Coronary artery (tissue), 2 donors: ENCODE results near the gene ACRBP.
A peak's percentile ranks its signal among the peaks of the same experiment; 100 is the strongest.

Experiments used
- DNase-seq: peaks from one replicate; pipeline ENCODE4 v3.0.0-alpha.2; 2017; ENCODE audit warnings: low spot score
- H3K27ac ChIP-seq, 2 donors: fragments of 200-600 bp; sonication (generic); one replicate each; pipeline ENCODE4 v1.5.1; 2016 to 2019
- H3K4me3 ChIP-seq: fragments of 200-600 bp; sonication (generic); 2 replicates; pipeline ENCODE4 v1.5.1; 2016; ENCODE audit warnings: mild to moderate bottlenecking, moderate library complexity
- TF ChIP-seq, protein P1 (sequence below): fragments of 200-600 bp; sonication (generic); IDR thresholded peaks from one replicate; pipeline ENCODE4 v1.5.1; 2019; ENCODE audit warnings: antibody characterized with exemption

The ACRBP gene

DNA sequence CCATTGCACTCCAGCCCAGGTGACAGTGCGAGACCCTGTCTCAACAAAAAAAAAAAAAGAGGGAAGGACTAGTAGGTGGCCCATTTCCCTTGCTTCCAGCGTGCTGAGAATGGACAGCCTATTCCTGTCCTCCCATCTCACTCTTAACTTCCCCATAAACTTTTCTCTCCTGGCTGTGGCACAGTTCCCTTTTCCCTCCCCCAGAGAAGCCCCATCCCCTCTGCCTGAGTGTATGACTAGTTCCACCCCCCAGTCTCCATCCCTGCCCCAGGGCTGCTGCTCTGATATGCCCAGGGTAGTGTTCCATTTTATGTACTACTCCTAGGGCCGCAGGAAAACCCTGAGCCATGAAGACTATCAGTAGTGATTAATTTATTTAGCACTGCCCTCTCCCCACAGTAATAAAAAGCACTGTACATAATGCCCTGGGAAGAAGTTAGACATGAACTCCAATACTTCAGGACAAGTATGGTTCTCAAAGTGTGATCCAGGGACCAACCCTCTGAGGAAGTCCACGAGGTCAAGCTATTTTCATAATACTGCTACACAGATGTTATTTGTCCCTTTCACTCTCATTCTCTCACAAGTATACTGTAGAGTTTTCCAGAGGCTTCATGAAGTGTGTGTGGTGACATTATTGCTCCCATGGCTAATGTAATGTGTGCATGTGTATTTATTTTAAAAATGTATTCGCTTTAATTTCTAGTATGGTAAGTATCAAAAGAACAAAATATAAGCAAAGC is 28.6 kb downstream of the ACRBP start:
- TF ChIP-seq, protein P1, sequence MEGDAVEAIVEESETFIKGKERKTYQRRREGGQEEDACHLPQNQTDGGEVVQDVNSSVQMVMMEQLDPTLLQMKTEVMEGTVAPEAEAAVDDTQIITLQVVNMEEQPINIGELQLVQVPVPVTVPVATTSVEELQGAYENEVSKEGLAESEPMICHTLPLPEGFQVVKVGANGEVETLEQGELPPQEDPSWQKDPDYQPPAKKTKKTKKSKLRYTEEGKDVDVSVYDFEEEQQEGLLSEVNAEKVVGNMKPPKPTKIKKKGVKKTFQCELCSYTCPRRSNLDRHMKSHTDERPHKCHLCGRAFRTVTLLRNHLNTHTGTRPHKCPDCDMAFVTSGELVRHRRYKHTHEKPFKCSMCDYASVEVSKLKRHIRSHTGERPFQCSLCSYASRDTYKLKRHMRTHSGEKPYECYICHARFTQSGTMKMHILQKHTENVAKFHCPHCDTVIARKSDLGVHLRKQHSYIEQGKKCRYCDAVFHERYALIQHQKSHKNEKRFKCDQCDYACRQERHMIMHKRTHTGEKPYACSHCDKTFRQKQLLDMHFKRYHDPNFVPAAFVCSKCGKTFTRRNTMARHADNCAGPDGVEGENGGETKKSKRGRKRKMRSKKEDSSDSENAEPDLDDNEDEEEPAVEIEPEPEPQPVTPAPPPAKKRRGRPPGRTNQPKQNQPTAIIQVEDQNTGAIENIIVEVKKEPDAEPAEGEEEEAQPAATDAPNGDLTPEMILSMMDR: no peak
- no peak for DNase-seq
- no peak overlapping the region for H3K27ac ChIP-seq

DNA sequence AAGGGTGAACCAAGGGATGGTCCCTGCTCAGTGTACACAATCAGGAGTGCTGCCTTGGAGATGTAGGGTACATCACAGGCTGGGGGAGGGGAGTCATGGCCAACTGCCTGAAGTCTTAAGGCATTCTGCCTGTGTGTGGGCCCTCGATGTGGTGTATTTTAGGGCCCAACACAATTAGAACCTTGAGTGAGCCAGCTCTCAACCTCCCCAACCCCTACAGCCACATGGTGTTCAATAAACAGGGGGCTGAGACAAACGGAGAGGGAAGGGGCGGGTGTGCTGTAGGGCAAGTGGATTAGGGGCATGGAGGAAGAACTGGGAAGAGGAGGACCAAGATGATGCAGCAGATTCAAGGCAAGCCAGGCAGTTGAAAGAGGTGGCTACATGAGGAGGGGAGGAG is 31.4 kb downstream of the ACRBP start:
- no peak overlapping the region for H3K4me3 ChIP-seq
- TF ChIP-seq, protein P1: no peak
- H3K27ac ChIP-seq: peak overlapping the region in 1 of 2 donors; percentile 51
- no peak for DNase-seq

More for the DNA sequence above, 28.6 kb downstream of the ACRBP start:
- H3K4me3 ChIP-seq: no peak overlapping the region

DNA sequence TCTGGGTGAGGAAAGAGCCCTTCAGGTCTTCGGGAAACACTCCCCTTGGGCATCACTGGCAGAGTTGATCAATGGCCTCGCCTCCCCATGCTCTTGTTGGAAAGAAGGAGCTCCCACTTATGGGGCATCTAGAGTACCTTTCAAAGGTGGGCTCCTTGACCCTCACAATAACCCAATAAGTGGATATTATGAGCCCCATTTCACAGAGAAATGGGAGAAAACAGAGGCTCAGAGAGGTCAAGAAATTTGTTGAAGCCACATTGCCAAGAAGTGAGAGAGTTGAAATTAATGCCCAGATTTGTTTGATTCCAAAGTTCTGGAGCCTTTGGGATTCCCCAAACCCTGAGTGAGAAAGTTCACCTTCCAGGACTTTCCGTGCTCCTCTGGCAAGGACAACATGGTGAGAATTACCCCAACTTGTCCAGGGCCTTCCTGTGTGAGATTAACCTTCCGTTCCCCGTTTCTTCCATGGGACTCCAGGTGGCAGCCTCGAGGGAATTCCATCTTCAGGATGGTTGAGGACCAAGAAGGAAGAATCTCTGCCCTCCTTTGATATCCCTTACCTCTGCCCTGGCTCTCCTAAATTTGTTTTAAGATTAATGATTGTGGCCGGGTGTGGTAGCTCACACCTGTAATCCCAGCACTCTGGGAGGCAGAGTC is 32.6 kb downstream of the ACRBP start:
- H3K4me3 ChIP-seq: no peak overlapping the region
- TF ChIP-seq, protein P1: no peak

DNA sequence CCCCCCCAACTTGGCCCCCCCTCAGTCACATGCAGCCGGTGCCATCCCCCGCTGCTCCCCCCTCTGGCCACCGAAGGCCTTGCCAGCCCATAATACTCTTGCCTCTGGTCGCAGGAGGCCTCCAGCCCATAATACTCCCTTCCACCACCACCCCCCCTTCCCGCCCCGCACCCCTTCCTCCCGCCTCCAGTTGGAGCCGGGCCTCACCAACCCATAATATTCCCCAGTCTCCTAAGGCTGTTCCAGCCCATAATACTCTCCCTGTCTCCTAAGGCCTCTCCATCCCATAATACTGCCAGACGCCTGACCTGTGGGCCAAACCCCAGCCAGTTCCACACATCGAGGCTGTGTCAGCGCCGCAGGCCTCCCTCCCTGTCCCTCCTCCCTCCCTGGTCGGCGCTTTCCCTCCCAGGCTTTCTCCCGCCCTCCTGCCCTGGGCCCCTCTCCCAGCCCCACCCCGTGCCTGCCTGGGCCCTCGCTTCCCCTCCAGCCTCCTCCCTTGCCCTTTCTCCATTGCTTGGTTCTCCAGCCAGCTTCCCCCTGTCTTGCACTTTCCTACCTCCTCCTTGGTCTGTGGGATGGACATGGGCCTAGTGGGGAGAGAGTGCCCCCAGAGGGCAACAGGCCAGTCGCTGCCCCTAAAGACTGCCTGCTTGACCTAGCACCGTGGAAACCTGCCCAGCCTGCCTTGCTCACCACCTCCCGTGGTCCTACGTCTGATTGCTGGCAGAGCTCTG is 33.3 kb downstream of the ACRBP start:
- peak overlapping the region; percentile 85 to 97 for H3K27ac ChIP-seq
- DNase-seq: peak; percentile 97
- H3K4me3 ChIP-seq: peak overlapping the region; percentile 59
- TF ChIP-seq, protein P1: no peak

More for the DNA sequence above, 32.6 kb downstream of the ACRBP start:
- DNase-seq: no peak
- H3K27ac ChIP-seq: peak overlapping the region; percentile 85 to 97

DNA sequence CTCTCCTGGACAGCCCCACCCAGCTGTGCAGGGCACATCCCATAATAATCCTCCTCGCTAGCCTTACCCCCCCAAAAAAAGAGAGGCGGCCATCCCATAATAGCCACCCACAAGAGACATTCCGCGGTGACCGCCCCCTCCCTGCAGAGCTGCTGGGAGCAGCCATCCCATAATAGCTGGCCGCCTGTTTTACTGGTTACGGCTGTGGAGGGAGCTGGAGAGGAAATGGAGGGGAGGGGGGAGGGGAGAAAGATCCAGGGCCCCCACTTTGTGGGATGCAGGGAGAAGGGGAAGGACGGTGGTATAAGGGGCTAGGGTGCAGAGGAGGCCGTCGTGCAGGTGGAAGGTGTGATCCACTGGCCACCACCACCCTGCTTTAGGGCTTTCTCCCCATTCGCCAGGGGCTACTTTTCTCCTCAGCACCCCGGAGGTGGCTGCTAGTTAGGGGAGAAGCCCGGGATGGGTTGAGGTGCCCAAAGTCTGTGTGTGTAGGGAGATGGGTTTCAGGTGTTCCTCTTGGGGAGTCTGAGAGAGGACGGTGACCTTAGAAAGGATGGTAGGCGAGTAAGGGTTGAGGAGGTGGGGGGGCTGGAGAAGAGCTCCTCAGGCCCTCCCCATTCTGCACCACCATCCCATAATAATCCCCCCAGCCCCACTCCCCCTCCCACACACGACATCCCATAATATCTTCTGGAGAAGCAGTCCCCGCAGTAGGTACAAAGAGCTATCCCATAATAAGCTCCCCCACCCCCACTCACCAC is 34.0 kb downstream of the ACRBP start:
- TF ChIP-seq, protein P1: no peak
- H3K4me3 ChIP-seq: peak overlapping the region; percentile 59
- H3K27ac ChIP-seq: peak overlapping the region; percentile 84 to 97
- DNase-seq: peak; percentile 91

DNA sequence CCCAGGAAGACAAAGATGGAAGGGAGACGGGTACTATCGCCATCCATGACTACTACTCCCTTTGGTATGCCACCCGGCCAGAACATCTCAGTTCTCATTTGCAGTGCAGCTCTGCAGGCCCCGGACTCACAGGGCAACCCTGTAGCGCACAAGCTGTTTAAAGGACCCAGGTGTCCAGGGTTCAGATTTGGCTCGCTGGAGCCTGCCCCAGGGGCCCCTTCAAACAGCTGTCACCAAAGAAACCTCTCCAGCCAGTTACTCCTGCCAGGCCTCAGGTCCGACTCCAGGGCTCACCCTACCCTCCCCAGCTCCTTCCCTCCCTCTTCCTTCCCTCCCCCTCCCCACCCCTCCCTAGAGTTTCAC is 34.6 kb downstream of the ACRBP start:
- peak overlapping the region; percentile 59 for H3K4me3 ChIP-seq
- TF ChIP-seq, protein P1: no peak
- DNase-seq: no peak
- peak overlapping the region; percentile 84 to 97 for H3K27ac ChIP-seq
